ENCODE data around the gene TMPRSS15. TPM values are rescaled to one million over a fixed set of nuclear protein-coding genes. Genes with fewer than 3 reads are reported as not detected.
"Not testable (repeated sequence)": the region's sequence is repeated elsewhere in the genome, so short reads cannot be mapped to it uniquely, and the experiment has no call there.

The TMPRSS15 gene
- polyA plus RNA-seq, 3 donors from 2014 or later, result not detected

DNA sequence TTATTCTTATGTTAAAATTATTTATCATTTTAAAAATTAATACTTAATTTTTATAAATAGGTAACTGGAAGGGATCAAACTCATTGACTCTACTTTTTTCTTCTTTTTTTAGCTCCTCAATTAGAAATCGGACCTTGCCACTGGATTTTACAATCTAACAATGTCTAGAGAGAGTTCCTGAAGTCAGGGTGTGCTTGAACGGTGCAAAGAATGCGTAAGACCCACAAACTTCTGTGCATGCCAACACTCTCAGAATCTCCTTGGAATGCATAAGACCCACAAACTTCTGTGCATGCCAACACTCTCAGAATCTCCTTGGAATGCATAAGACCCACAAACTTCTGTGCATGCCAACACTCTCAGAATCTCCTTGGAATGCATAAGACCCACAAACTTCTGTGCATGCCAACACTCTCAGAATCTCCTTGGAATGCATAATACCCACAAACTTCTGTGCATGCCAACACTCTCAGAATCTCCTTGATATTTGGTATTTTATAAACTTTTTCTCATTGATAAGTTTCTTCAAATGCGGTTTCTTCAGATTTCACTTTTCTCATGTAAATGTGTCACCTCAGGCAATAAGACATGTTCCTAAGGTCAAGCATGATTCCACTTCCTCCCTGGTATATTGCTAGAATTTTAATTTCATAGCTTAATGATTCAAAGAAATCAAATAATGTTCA lies 20.5 kb downstream of the TMPRSS15 start:
- H3K4me3 Mint-ChIP-seq; H3K36me3 Mint-ChIP-seq; DNase-seq; H3K4me1 Mint-ChIP-seq; H3K27ac Mint-ChIP-seq; H3K27me3 Mint-ChIP-seq (ENCODE audit: low read depth in 3 of 3); H3K9me3 Mint-ChIP-seq: not testable (repeated sequence)

DNA sequence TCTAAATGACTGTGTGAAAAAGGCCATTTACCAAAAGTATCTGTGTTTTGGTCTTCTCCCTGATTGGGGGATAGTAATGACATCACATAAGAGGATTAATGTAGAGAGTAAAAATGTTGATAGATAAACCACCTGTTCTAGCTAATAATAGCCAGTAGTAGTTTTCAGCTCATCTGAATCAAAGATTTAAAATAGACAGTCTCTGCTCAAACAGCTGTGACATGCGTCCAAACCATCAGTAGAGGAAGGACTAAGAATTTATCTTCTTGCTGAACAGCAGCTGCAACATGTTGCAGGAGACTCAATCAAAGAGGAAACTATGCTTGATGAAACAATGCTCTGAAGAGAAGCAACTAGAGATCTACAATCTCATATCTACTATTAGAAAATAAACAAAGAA lies 21.4 kb downstream of the TMPRSS15 start:
- Mint-ChIP-seq H3K4me3 (no peak overlapping the region), H3K36me3 (no peaks in the 10 kb centered on the region), H3K27me3 (ENCODE audit: low read depth in 3 of 3) (peaks cover 0 to 2% (median 0%) of the 10 kb centered on the region in 3 donors), H3K27ac (no peak overlapping the region), H3K4me1 (no peaks in the 10 kb centered on the region), H3K9me3 (peaks cover 0 to 5% (median under 1%) of the 10 kb centered on the region in 6 donors)
- no peak for DNase-seq

DNA sequence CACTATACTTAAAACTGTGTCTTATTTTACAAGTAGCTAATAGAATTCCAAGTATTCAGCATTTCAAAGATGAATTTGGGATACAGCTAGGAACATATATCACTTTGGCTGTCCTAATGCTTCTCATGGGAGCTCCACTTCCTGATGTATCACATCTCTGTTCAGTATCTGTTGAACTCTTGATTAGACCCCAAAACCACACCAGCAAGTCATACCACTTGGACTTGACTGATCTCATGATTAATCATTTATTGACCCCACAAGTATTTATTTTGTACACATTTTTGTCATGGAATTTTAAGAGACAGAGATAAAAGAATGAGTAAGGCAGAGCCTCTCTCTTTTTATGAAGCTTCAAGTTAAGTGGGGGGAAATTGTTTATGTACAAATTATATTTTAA lies 30.0 kb downstream of the TMPRSS15 start:
- Mint-ChIP-seq H3K4me3 (no peak overlapping the region), H3K36me3 (no peaks in the 10 kb centered on the region), H3K9me3 (no peaks in the 10 kb centered on the region), H3K27ac (no peak overlapping the region), H3K27me3 (ENCODE audit: low read depth in 3 of 3) (no peaks in the 10 kb centered on the region), H3K4me1 (no peaks in the 10 kb centered on the region)
- DNase-seq, result no peak

DNA sequence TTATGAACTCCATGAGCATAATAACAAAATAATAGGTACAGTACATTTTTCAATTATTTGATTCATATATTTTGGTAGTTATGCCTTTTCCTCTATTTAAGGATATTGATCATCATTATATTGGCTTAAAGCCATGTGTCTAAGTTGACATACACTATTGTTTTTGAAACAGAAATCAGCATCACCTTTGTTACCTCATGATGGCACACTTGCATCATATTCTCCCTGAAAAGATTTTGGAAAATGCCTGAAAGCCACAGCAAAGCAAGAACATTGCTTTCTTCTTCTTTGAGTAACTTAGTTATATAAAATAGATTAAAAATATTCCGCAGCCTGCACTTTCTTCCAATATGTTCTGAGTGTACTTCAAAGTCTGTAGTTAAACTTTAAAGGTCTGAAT lies 33.3 kb downstream of the TMPRSS15 start:
- Mint-ChIP-seq H3K36me3 (no peaks in the 10 kb centered on the region), H3K4me1 (no peaks in the 10 kb centered on the region), H3K9me3 (no peaks in the 10 kb centered on the region), H3K27ac (no peak overlapping the region), H3K4me3 (no peak overlapping the region), H3K27me3 (ENCODE audit: low read depth in 3 of 3) (no peaks in the 10 kb centered on the region)
- DNase-seq, result no peak

DNA sequence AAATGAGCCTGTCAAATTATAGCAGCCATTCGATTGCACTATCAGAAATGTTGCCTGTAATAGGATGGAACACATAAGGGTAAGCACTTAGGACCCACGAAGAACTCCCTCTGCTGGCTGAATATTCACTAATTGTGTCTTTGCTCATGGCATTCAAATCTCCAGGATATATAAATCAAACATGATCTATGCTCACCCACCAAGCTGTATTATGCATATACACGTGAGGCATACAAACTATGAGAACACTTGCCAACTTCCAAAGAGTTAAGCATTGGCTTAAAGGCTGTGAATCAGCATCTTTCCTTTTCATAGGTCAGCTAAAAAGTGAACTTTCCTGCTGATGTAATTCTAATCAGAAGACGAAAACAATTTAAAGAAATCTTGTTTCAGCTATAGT lies 34.5 kb downstream of the TMPRSS15 start:
- H3K36me3 Mint-ChIP-seq, result no peaks in the 10 kb centered on the region
- H3K4me3 Mint-ChIP-seq, result no peak overlapping the region
- H3K9me3 Mint-ChIP-seq, result no peaks in the 10 kb centered on the region
- no peaks in the 10 kb centered on the region for H3K4me1 Mint-ChIP-seq
- H3K27ac Mint-ChIP-seq, result no peak overlapping the region
- H3K27me3 Mint-ChIP-seq (ENCODE audit: low read depth in 3 of 3), result no peaks in the 10 kb centered on the region
- no peak for DNase-seq

DNA sequence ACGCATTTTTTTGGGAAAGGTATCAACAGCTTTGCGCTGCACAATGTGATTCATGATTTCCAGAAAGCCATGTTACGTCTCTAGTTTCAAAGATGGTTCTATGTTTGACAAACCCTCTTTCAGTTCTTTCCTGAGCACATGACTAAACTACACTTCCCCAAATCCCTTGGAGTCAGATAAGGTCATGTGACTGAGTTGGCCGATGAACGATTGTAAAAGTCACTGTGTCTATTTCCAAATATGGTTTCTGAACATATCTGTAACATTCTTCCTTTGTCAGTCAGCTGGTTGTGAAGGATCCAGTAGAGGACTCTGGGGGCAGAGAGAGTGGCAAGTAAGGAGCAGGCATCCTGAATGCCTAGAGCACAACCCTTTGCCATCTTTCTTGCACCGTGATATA lies 35.4 kb downstream of the TMPRSS15 start:
- no peak for DNase-seq
- Mint-ChIP-seq H3K36me3 (no peaks in the 10 kb centered on the region), H3K4me1 (no peaks in the 10 kb centered on the region), H3K27ac (no peak overlapping the region), H3K9me3 (no peaks in the 10 kb centered on the region), H3K27me3 (ENCODE audit: low read depth in 3 of 3) (no peaks in the 10 kb centered on the region), H3K4me3 (no peak overlapping the region)

DNA sequence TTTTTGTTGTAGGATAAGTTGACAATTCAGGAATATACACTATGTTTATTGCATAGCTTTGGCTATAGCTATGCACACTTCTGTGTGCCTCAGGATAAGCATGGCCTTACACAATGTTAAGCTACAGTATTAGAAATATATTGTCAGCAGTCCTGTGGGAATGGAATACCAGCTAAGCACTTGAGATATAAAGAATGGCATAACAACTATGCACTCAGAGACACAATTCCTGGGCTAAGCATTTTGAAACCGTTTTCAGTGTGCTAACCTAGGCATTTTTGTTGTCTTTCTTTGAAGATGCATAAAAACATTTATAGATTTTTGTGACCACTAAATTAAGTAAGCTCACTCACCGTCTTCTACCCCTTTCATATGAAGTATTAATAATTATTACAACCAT lies 46.8 kb downstream of the TMPRSS15 start:
- no peak for DNase-seq
- no peaks in the 10 kb centered on the region for H3K36me3 Mint-ChIP-seq
- peaks cover 0 to 2% (median 0%) of the 10 kb centered on the region in 3 donors for H3K27me3 Mint-ChIP-seq (ENCODE audit: low read depth in 3 of 3)
- no peaks in the 10 kb centered on the region for H3K4me1 Mint-ChIP-seq
- H3K27ac Mint-ChIP-seq, result no peak overlapping the region
- H3K4me3 Mint-ChIP-seq, result no peak overlapping the region
- peaks cover 0 to 11% (median 5%) of the 10 kb centered on the region in 6 donors for H3K9me3 Mint-ChIP-seq

DNA sequence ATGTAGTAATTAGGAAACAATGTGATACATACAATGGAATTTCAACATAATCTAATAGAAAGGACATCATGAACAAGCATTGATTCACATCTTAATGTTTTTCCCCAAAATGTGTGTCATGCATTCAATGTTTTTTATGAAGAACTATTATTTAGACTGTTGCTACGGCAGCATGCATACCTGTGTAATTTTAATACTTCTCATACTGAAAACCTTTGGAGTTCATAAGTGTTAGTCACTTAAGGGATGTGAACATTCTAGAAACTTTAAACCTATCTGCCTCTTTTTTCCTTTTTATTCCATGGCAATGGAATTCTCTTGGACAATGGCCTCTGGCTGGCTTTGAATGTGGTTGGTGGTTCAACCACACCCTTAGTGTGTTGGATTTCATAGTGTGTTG lies 48.6 kb downstream of the TMPRSS15 start:
- Mint-ChIP-seq H3K4me1 (no peaks in the 10 kb centered on the region), H3K9me3 (peaks cover 0 to 4% (median 1%) of the 10 kb centered on the region in 6 donors), H3K27me3 (ENCODE audit: low read depth in 3 of 3) (peaks cover 0 to 2% (median 0%) of the 10 kb centered on the region in 3 donors), H3K4me3 (no peak overlapping the region), H3K27ac (no peak overlapping the region), H3K36me3 (no peaks in the 10 kb centered on the region)
- no peak for DNase-seq

DNA sequence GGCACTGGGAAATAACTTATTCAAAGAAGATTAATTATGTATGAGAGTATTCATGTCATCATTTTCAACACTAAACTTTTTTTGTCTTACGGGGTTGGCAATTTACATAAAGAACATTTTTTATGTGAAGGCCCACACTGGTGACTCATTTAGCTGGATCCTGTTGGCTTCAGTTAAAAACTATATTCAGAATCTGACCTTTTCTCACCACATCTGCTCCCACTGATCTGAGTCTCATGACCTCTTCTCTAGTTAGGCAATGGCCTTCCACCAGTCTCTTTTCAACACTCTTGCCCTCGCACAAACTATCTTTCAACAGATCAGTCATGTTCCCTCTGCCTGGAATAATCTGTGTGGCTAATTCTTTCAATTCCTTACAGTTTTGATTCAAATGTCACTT lies 53.4 kb downstream of the TMPRSS15 start:
- DNase-seq, result no peak
- Mint-ChIP-seq H3K4me1 (no peaks in the 10 kb centered on the region), H3K27ac (no peak overlapping the region), H3K4me3 (no peak overlapping the region), H3K9me3 (peaks cover 0 to 4% (median under 1%) of the 10 kb centered on the region in 6 donors), H3K27me3 (ENCODE audit: low read depth in 3 of 3) (peaks cover 0 to 2% (median 1%) of the 10 kb centered on the region in 3 donors), H3K36me3 (no peaks in the 10 kb centered on the region)

DNA sequence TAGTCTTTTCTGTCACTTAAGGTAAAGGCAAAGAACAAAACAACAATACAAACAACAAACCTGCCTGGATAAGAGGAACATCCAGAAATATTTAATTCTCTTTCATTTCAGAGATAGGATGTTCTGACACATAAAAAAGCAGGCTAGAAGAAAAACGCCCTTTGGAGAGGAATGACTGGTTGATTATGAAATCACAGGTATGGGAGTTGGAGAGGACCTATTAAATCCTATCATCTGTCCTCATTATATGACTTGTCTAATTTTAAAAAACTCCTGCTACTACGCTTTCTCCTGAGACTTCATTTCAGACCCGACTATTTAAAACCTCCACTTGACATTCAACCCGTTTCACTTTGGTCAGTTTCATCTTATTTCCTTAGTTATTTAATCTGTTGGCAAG lies 54.1 kb downstream of the TMPRSS15 start:
- DNase-seq, result no peak
- peaks cover 0 to 2% (median 0%) of the 10 kb centered on the region in 3 donors for H3K27me3 Mint-ChIP-seq (ENCODE audit: low read depth in 3 of 3)
- no peaks in the 10 kb centered on the region for H3K4me1 Mint-ChIP-seq
- H3K36me3 Mint-ChIP-seq, result no peaks in the 10 kb centered on the region
- no peak overlapping the region for H3K27ac Mint-ChIP-seq
- H3K9me3 Mint-ChIP-seq, result peaks cover 0 to 7% (median 0%) of the 10 kb centered on the region in 6 donors
- H3K4me3 Mint-ChIP-seq, result no peak overlapping the region

DNA sequence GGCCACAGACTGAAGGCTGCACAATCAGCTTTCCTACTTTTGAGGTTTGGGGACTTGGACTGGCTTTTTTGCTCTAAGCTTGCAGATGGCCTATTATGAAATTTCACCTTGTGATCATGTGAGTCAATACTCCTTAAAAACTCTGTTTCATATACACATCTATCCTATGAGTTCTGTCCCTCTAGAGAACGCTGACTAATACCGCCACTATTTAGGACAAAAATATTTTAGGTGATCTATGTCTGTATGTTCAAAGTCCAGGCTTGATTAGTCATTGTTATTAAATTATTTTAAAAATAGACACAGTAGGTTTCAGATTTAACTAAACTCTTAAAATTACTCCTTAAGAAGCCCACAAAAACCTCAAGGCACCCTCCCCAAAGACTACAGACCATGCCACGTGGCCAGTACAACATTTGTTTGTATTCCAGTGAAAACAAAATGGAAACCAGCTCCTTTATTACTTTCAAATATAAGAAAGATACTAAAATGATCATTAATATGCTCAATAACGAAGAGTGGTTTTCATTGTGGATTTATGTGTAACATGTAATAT lies 63.1 kb downstream of the TMPRSS15 start:
- H3K4me1 Mint-ChIP-seq, result no peaks in the 10 kb centered on the region

DNA sequence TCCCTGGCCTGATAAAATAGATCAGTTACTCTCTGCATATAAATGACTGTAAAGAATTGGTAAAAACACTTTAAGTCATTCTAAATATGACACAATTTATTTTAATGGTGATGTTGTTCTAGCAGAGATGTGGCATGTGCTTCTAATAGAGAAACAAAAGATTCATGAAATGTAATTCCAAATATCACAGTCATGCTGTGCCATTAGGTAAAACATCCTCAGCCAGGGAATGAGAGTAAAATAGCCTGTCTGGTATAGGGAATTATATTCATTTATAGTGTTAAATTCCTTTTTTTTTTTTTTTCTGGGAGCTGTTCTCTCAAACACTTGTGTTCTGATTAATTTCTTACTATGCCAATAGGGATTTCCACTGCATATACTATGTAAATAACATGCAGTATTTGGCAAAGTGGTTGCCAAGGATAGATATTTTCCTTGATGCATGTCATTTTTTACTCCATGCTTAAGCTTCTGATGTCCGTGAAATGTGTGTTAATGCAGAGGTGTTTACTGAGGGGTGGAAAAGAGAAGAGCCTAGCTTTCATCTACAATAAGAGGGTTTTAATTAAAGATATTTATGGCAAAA lies 67.8 kb downstream of the TMPRSS15 start:
- Mint-ChIP-seq H3K4me1 (no peaks in the 10 kb centered on the region), H3K27me3 (ENCODE audit: low read depth in 3 of 3) (peaks cover 0 to 5% (median 4%) of the 10 kb centered on the region in 3 donors), H3K9me3 (peaks cover 0 to 6% (median 3%) of the 10 kb centered on the region in 6 donors), H3K36me3 (no peaks in the 10 kb centered on the region), H3K27ac (no peak overlapping the region), H3K4me3 (no peak overlapping the region)
- no peak for DNase-seq

More for the DNA sequence above, 63.1 kb downstream of the TMPRSS15 start:
- no peak overlapping the region for H3K27ac Mint-ChIP-seq
- DNase-seq, result no peak
- no peaks in the 10 kb centered on the region for H3K36me3 Mint-ChIP-seq
- H3K9me3 Mint-ChIP-seq, result peaks cover 0 to 15% (median 3%) of the 10 kb centered on the region in 6 donors
- H3K27me3 Mint-ChIP-seq (ENCODE audit: low read depth in 3 of 3), result peaks cover 0 to 2% (median 2%) of the 10 kb centered on the region in 3 donors
- H3K4me3 Mint-ChIP-seq, result no peak overlapping the region

DNA sequence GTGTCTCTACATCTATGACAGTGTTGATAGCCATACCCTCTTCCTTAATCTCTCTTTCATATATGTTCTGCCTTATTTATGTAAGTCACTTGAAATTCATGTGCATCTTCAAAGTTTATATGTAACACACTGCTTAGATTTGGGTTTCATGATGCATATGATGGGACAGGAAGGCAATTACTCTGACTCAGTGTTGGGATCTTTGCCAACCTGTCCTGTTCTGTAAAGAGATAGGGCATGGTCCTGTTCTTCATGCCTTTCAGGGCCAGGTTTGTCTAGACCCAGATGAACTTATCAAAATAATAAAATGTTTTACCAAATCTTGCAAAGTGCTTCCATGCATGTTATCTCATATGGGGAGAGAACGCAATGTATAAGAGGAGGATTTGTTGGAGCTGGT lies 69.5 kb downstream of the TMPRSS15 start:
- H3K36me3 Mint-ChIP-seq, result no peaks in the 10 kb centered on the region
- H3K27me3 Mint-ChIP-seq (ENCODE audit: low read depth in 3 of 3), result peaks cover 1 to 7% (median 2%) of the 10 kb centered on the region in 3 donors
- no peak for DNase-seq
- no peak overlapping the region for H3K27ac Mint-ChIP-seq
- H3K4me3 Mint-ChIP-seq, result no peak overlapping the region
- no peaks in the 10 kb centered on the region for H3K4me1 Mint-ChIP-seq
- peaks cover 0 to 6% (median 0%) of the 10 kb centered on the region in 6 donors for H3K9me3 Mint-ChIP-seq

DNA sequence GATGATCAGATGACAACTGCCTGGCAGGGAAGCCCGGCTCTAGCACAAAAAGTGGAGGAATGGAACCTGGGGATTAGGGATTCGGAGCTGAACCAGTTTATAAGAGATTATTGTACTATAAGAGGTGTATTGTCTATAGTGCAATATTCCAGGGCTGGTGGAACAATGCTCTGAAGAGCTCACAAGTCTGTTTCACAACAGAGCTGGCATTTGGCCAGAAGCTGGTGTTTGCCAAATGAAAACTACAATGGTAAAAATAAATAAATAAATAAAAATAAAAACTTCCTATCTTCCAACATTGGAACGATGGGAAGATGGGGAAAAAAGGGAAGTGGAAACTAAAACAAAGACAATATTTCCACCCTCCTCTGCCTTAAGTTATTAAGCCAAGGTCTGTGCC lies 85.4 kb downstream of the TMPRSS15 start:
- no peak for DNase-seq
- peaks cover 1 to 10% (median 5%) of the 10 kb centered on the region in 6 donors for H3K9me3 Mint-ChIP-seq
- H3K36me3 Mint-ChIP-seq, result no peaks in the 10 kb centered on the region
- H3K4me3 Mint-ChIP-seq, result no peak overlapping the region
- no peak overlapping the region for H3K27ac Mint-ChIP-seq
- H3K4me1 Mint-ChIP-seq, result no peaks in the 10 kb centered on the region
- no peaks in the 10 kb centered on the region for H3K27me3 Mint-ChIP-seq (ENCODE audit: low read depth in 3 of 3)

All from immature natural killer cell (primary cell).